Measurements from ENCODE around the gene RACK1. TPM values are rescaled to one million over a fixed set of nuclear protein-coding genes. Genes with fewer than 3 reads are reported as not detected.
A peak's percentile ranks its signal among the peaks of the same experiment; 100 is the strongest.
"Not testable (repeated sequence)": the region's sequence is repeated elsewhere in the genome, so short reads cannot be mapped to it uniquely, and the experiment has no call there.

The RACK1 gene
- total RNA-seq, 1 experiment from 2014 or later = 4,450 TPM

DNA sequence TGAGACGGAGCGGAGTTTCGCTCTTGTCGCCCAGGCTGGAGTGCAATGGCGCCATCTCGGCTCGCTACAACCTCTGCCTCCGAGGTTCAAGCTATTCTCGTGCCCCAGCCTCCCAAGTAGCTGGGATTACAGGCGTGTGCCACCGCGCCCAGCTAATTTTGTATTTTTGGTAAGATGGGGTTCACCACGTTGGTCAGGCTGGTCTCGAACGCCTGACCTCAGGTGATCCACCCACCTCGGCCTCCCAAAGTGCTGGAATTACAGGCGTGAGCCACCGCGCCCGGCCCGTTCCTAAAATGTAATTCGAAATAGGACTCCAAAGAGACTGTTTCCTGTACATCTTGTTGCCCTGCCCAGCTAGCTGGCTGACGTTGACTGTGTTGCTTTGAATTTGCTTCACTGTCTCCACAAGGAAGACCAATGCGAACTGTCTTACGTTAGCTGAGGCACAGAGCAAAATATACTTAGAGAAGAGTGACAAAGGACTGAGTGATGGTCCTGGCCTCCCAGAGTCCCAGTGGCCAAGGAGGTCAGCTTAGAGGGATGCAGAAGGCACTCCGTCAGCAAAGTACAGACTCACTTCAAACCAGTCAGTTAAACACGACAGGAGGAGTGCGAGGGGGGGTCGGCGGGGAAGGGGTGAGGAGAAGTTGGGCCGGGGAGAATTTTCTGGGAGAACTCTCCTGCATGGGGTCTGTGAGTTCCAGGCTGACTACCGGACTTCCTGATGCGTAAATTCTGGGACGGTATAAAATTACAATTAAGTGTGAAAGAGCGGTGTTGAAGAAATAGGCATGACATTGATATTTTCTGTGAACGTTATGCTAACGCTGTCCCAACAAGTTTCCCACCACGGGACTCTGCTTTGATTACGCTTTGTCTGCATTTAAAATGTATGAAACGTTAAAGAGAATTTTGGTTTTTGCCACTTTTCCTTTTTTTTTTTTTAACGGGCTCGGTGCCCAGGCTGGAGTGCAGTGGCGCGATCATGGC lies 27.4 kb downstream of the RACK1 start:
- DNase-seq (ENCODE audit: low spot score) = peak; percentile 31

DNA sequence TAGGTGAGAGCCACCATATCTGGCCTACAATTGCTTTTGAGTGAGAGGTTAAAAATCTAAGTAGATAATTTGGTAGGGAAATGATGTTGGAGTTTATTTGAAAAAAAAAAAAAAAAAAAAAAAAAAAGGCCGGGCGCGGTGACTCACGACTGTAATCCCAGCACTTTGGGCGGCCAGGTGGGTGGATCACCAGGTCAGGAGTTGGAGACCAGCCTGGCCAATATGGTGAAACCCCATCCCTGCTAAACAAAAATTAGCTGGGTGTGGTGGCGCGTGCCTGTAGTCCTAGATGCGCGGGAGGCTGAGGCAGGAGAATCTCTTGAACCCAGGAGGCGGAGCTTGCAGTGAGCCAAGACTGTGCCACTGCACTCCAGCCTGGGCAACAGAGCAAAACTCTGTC lies 29.5 kb downstream of the RACK1 start:
- not testable (repeated sequence) for DNase-seq (ENCODE audit: low spot score)

DNA sequence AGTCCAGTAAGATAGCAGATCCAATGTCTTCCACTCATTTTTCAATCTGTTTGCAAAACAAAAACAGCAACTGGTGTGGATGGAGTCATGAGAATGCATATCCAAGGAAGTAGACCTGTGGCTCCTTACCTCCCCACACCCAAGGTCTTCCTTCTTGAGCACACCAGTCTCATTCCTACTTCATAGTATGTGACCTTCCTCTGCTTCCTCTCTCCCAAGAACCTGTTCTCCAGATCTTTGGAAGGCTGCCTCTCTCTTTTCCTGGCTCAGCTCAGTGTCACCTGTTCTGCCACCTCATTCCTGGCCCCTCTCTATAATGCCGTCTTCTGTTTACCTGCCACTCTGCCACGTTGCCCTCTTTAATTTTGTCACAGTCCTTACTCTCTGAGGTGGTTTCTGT lies 30.8 kb downstream of the RACK1 start:
- no peak for DNase-seq (ENCODE audit: low spot score)

DNA sequence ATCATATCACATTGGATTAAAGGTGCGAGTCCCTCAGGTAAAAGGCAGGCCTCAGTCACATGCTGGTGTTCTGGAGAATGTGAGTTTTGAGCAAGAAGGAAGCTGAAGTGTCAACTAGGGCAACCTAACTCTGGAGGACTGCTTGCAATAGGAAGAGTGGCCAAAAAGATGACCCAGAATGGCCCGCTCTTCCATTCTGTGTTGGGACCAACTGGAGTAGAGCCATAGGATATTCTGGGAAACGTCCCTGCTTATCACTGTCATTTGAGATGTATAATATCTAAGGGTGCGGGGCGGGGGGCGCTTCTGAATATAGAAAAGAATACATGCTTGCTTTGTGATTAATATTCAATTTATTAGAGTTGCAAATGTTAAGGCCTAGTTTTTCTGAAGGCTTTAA lies 31.6 kb downstream of the RACK1 start:
- DNase-seq (ENCODE audit: low spot score) = no peak

DNA sequence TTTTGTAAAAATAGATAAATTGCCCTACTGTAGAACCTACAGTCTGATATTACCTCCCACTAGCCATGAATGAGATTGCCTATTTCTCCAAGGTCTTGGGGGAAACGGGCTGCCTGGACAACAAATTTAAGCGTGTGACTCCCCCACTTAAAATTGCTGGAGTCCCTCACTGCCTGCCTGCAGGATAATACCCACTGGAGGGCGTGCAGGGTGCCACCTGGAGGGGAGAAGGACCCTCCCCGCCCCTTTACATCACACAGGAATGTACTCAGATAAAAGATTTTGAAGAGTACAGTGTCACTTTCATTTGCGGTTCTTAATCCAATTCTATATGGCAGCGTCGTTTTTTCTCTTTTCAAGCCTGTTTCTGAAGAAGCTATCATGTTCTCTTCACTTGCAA lies 32.5 kb downstream of the RACK1 start:
- DNase-seq (ENCODE audit: low spot score) = no peak

DNA sequence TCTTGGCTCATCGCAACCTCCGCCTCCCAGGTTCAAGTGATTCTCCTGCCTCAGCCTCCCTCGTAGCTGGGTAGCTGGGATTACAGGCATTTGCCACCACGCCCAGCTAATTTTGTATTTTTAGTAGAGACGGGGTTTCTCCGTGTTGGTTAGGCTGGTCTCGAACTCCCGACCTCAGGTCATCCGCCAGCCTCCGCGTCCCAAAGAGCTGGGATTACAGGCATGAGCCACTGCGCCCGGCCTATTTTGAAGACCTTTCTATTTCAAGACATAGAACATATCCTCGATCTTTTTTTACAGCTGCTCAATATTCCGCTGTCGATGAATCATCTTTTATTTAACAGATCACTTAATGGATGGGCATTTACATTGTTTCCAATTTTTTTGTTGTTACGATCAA lies 33.0 kb downstream of the RACK1 start:
- not testable (repeated sequence) for DNase-seq (ENCODE audit: low spot score)

DNA sequence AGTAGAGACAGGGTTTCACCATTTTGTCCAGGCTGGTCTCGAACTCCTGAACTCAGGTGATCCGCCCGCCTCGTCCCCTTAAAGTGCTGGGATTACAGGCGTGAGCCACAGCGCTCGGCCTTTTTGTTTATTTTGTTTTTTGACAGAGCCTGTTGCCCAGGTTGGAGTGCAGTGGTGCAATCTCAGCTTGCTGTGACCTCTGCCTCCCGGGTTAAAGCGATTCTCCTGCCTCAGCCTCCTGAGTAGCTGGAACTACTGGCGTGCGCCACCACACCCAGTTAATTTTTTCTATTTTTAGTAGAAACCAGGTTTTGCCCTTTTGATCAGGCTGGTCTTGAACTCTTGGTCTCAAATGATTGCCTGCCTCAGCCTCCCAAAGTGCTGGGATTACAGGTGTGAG lies 33.6 kb downstream of the RACK1 start:
- DNase-seq (ENCODE audit: low spot score) = not testable (repeated sequence)

DNA sequence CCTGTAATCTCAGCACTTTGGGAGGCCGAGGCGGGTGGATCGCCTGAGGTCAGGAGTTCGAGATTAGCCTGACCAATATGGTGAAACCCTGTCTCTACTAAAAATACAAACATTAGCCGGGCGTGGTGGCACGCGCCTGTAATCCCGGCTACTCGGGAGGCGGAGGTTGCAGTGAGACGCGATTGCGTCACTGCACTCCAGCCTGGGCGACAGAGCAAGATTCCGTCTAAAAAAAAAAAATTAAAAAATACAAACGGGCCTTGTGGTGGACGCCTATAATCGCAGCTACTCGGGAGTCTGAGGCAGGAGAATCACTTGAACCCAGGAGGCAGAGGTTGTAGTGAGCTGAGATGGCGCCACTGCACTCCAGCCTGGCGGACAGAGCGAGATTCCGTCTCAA lies 34.7 kb downstream of the RACK1 start:
- not testable (repeated sequence) for DNase-seq (ENCODE audit: low spot score)

DNA sequence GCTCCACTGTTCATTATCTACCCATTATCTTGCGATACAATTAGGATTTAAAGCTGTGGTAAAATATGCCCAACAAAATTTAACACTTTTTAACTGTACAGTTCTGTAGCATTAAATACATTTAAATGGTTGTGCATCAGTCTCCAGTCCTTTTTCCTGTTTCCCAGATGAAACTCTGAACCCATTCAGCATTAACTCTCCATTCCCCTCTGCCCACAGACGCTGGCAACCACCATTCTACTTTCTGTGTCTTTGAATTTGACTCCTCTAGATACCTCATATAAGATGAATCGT lies 35.8 kb downstream of the RACK1 start:
- DNase-seq (ENCODE audit: low spot score) = no peak

DNA sequence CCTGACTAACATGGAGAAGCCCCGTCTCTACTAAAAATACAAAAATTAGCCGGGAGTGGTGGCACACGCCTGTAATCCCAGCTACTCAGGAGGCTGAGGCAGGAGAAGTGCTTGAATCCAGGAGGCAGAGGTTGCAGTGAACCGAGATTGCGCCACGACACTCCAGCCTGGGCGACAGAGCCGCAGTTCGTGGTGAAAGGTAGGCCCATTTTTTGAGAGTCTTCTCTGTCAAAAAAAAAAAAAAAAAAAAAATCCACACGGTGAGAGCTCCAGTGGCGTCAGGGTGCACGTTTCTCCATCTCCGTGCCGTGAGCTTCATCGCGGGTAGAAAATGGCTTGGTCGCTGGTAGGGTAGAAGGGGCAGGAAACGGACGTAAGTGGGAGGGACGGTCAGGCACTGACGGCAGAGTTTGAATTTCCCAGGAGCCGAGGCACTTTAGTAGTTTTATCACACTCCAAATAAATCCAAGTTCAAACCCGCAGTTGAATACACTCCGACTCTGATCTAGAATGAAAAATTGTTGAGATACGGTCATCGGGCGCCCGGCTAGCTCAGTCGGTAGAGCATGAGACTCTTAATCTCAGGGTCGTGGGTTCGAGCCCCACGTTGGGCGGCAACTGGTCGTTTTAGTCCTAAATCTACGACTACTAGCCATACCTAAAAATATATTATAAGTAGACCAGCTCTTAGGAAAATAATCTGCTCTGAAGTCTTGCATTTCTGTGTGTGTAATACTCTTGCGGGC lies 36.3 kb downstream of the RACK1 start:
- peak; percentile 95 for DNase-seq (ENCODE audit: low spot score)

DNA sequence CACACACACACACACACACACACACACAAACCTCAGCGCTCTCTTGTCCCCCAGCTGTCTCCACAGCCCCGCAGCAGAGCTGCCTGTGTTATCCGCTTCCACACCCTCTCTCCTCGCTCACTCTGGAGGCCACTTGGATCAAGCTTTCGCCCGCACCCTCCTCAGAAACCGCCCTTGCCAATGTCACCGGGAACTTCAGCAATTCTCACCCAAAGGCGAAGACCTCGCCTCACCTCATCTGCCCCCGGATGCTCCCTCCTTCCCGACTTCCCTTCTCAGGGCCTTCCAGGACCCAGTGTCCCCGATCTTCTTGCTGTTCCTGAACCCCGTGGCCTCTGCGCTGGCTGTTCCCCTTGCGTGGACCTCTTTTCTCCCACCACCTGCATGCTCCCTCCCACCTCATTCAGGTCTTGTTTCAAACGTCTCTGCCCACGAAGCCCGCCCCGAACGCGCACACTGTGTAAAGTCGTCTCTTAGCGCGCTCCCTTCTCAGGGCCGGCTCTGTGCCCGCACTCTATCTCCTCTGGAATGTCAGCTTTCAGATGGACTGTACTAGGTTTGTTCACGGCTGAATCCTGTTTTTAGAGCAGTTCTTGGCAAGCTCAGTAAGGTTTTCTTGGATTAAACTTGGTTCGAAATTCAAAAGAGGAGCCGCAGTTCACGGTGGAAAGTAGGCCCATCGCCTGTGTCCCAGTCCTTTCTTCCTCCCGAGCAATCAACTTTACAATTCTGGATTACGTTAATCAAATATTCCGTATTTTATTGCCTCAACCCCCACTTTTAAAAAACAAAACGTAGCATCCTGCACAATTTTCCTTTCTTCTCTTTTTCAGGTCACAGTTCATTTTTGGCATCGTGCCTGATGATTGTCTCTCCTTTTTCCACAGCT lies 37.7 kb downstream of the RACK1 start:
- peak; percentile 58 for DNase-seq (ENCODE audit: low spot score)

DNA sequence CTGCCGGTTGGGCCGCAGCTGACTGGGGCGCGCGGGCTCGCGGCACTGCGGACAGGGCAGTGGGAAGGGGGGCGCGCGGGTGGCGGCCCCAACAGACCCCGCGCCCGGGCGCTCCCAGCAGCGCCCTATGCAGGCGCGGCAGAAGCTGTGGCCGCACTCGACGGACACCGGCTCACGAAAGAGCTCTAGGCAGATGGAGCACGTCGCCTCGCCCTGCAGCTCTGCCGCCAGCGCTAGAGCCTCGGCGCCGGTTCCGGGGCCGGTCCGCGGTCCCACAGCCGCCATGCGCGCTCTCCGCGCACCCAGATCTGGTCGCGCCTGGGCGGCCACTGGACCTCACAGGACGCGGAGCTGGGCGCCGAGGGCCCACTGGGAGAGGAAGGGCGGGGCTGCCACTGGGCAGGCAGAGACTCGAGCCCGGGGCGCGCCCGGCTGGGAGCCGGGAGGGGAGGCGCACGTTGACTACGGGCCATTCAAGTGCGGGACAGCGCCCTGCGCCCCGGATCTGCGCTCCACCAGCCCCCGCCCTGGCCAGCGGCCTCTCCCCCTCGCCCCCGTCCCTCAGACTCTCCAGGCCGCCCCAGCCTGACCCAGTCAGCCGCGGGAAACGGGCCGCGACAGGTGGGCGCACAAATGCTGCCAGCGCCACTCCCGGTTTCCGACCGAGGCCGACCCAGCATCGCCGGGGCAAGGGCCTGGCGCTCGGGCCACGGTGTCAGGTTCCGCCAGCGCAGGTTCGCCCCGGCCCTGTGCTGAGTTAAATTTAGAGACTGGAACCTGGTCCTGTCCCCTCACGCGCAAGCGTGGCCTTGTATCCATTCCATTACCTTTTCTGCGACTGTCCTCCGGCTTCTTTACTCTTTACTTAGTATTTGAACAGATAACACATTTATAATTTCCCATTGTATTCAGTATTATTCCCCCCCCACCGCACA lies 38.6 kb downstream of the RACK1 start, which contains the start of gene TRIM7:
Gene TRIM7 (minus strand): TSS at position 371 of the 935 bp plus-strand sequence. CDS start 86 bp downstream, at position 285.
- DNase-seq (ENCODE audit: low spot score) = peak; percentile 41

DNA sequence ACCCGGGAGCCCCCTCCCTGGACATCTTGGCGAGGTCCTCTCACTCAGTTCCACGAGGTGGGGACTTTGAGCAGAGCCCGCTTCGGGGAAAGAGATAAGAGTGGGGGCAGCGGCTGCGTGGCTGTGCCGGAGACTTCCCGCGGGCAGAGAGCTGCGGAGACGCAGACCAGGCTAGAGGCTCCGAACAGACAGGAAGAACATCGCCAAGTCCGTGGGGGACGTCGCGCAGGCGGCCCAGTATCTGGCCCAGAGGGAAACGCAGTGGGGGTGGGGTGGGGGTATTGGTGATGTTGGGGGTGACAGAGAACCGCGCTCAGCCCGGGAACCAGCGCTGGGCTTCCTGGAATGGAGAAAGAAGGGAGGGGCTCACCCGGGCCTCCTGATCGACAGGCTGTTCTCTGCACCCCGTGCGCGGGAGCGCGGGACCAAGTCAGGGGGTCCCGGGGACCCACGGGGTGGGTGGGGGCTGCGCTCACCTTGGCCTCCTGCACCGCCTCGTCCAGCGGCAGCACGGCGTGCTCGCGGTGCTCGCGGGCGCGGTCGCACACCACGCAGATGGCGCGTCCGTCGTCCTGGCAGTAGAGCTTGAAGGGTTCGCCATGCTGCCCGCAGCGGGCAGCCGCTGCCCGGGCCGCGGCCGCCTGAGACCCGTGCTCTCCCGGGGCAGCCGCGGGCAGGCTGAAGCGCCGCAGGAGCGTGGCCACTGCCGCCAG lies 39.4 kb downstream of the RACK1 start:
- DNase-seq (ENCODE audit: low spot score) = peak; percentile 23

DNA sequence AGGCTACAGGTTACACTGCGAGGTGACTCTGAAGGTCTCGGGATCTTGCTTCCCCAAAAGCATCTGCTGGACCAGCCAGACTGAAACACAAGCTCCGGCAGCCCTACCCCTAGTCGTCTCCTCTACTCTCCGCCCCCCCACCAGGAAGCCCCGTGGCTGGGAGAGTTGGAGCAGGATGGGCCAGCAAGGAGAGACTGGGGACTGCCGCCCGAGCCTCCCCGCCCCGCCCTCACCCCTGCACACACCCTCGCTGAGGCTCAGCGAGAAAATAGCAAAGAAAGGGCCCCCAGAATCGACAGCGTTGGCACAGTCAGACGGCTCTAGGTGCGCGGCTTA lies 40.0 kb downstream of the RACK1 start:
- DNase-seq (ENCODE audit: low spot score) = no peak

DNA sequence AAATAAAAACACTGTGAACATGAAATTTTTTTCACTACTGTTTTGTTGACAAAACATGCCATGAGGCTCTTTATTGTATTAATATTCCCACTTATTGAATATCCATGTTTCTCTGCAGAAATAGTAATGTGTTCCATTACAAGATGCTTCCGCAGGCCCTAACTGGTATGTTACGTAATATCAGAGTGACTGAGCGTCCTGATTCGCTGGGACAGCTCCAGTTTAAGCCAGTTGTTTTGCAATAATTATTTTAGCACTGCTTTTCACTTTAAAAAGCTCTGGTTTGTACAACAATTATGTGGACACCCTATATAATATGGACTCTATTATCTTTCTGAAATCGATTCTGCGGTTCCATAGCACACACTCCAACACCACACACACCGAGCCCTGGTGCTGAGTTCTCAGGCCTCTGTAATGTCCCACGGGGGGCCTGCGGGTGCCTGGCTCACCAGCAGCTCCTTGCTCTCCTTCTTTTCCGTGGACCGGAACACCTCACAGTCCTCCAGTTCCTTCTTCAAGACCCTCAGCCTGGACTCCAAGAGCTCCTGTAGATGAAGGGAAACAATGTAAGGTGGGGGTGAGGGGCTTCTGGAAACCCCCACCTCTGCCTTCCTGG lies 40.5 kb downstream of the RACK1 start:
- no peak for DNase-seq (ENCODE audit: low spot score)

DNA sequence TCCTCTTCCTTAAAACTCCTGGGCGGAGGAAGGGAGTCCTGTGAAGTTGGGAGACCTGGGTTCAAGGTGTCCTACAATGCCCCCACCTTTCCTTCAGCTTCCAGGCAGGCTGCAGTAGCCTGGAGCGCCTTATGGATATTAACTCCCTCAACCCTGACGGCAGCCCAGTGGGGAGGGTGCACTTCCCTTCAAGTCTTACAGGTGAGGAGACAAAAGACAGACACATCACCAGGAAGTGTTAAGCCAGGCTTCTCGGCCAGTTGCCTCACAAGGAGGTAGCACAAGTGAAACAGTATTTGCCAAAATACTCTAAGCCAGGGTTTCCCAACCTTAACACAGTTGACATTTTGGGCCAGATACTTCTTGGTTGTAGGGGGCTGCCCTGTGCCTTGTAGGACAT lies 42.9 kb downstream of the RACK1 start:
- no peak for DNase-seq (ENCODE audit: low spot score)

DNA sequence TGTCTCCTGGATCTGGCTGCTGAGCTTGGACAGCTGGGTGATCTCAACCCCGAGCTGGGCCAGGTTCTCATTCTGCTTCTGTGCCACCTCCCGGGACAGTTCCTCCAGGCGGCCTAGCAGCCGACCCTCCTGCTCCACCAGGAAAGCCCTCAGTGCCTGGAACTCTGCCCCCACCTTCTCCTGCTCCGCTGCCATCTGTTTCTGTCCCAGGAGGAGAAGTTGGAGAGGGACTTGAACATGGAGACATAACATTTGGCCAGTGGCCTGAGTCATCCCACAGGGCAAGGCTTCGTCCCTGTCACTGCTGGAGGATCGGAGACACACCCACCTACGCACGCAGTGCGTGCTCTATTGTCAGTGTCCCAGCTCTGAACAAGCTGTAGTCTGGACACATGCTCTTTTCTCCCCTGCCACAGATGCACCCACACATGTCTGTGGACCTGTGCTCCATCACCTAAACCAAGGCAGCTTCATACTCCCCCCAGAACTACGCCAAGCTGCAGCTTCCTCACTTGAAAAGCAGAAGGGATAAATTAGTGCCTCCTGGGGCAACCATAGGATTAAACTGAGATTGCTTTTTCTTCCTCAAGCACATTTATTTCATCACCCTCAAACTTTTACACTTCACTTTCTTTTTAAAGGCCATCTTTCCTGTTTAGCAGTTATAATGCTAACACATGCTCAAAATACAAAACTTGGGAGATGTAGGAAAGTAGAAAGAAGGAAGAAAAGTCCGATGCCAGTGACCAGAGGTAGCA lies 43.6 kb downstream of the RACK1 start:
- DNase-seq (ENCODE audit: low spot score) = no peak

DNA sequence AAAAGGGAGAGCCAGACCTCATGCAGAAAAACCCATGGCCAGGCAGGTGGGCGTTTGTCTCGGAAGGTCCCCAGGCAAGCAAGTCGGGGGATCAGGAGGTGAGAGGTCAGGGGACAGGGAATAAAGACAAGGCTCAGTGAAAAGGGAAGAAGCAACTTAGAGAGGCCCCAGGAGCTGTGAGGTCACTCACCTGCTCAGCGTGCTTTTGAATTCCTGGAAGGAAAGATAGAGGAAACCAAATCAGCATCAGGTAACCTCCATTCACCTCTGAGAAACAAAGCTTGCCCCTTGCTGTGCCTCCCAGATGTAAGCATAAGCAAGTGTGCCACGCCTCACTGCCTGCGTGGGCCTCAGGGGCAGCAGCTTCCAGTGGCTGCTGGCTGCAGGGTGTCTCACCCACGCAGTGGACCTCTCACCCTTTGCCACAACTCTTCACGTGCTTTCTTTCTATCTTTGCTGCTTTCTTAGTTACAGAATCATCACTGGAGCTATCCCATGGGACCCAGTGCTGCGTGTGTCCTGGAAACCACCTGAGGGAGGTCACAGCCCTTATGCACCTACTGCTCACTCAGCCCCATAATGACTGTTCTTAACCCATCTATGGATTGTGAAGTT lies 44.7 kb downstream of the RACK1 start:
- DNase-seq (ENCODE audit: low spot score) = no peak
